ENCODE results near the gene TMEM151B.
A peak's percentile ranks its signal among the peaks of the same experiment; 100 is the strongest.

Gene TMEM151B

GRCh38 chr6:44245912-44246662, 24.2 kb upstream of the TMEM151B start:
- Histone ChIP-seq H3K4me3 (ENCODE audit: low read length, poor library complexity, severe bottlenecking) (peak overlapping the region; percentile 98), H3K36me3 (ENCODE audit: insufficient read depth, low read length) (peaks cover 28% of the 10 kb centered on the region), H3K9me3 (ENCODE audit: insufficient read depth, low read depth, low read length) (no peaks in the 10 kb centered on the region), H3K4me1 (ENCODE audit: insufficient read depth, low read length, poor library complexity, severe bottlenecking) (peaks cover 30% of the 10 kb centered on the region), H3K4me2 (ENCODE audit: low read depth, low read length, poor library complexity, severe bottlenecking) (peak overlapping the region; percentile 96), H3K79me2 (ENCODE audit: insufficient read depth, low read length) (peaks cover 42% of the 10 kb centered on the region), H4K20me1 (ENCODE audit: insufficient read depth, low read length, poor library complexity, severe bottlenecking) (peaks cover 42% of the 10 kb centered on the region), H3K9ac (ENCODE audit: low read depth, low read length, poor library complexity, severe bottlenecking) (peak overlapping the region; percentile 97), H3F3A (ENCODE audit: low read depth) (no peaks in the 10 kb centered on the region), H3K27me3 (ENCODE audit: insufficient read depth, low read length, poor library complexity, severe bottlenecking) (peaks cover 3% of the 10 kb centered on the region), H3K9me2 (replicated peaks; ENCODE audit: low read depth, low read length) (no peaks in the 10 kb centered on the region), H2AFZ (ENCODE audit: low read length) (peak overlapping the region; percentile 98)
- TF ChIP-seq EZH2phosphoT487 (IDR thresholded peaks at IDR 0.05; ENCODE audit: borderline replicate concordance): no peak
- peak; percentile 54 for TF ChIP-seq CTCF (conservative IDR thresholded peaks at IDR 0.05; ENCODE audit: low read length)

- H4K20me1 ChIP-seq (ENCODE audit: insufficient read depth, low read length, poor library complexity, severe bottlenecking): peaks cover 48% of the 10 kb centered on the region
- no peaks in the 10 kb centered on the region for H3K9me2 ChIP-seq (replicated peaks; ENCODE audit: low read depth, low read length)
- H3K36me3 ChIP-seq (ENCODE audit: insufficient read depth, low read length): peaks cover 35% of the 10 kb centered on the region
- H3K9me3 ChIP-seq (ENCODE audit: insufficient read depth, low read depth, low read length): no peaks in the 10 kb centered on the region
- H3K4me3 ChIP-seq (ENCODE audit: low read length, poor library complexity, severe bottlenecking): peak within 1 kb of the TSS; percentile 98
- H2AFZ ChIP-seq (ENCODE audit: low read length): peak within 1 kb of the TSS; percentile 98
- peak within 1 kb of the TSS; percentile 96 for H3K4me2 ChIP-seq (ENCODE audit: low read depth, low read length, poor library complexity, severe bottlenecking)
- H3F3A ChIP-seq (ENCODE audit: low read depth): peaks cover 3% of the 10 kb centered on the region; the same call in 1 of the 2 replicates
- peaks cover 49% of the 10 kb centered on the region for H3K79me2 ChIP-seq (ENCODE audit: insufficient read depth, low read length)
- peak within 1 kb of the TSS; percentile 97 for H3K9ac ChIP-seq (ENCODE audit: low read depth, low read length, poor library complexity, severe bottlenecking)
- no peak for TF ChIP-seq CTCF (conservative IDR thresholded peaks at IDR 0.05; ENCODE audit: low read length)
- no peak for TF ChIP-seq EZH2phosphoT487 (IDR thresholded peaks at IDR 0.05; ENCODE audit: borderline replicate concordance)
- peaks cover 30% of the 10 kb centered on the region for H3K4me1 ChIP-seq (ENCODE audit: insufficient read depth, low read length, poor library complexity, severe bottlenecking)
- peaks cover 3% of the 10 kb centered on the region for H3K27me3 ChIP-seq (ENCODE audit: insufficient read depth, low read length, poor library complexity, severe bottlenecking)
Observed at GRCh38 chr6:44246663-44247337, 23.4 kb upstream of the TMEM151B start, which contains the start of gene HSP90AB1. HSP90AB1 (plus strand) TSS chr6:44247101; CDS start chr6:44248630, 1,529 bp downstream.

- peaks cover 30% of the 10 kb centered on the region for H3K4me1 ChIP-seq (ENCODE audit: insufficient read depth, low read length, poor library complexity, severe bottlenecking)
- peak overlapping the region; percentile 98 for H3K4me3 ChIP-seq (ENCODE audit: low read length, poor library complexity, severe bottlenecking)
- H3K79me2 ChIP-seq (ENCODE audit: insufficient read depth, low read length): peaks cover 56% of the 10 kb centered on the region
- H4K20me1 ChIP-seq (ENCODE audit: insufficient read depth, low read length, poor library complexity, severe bottlenecking): peaks cover 55% of the 10 kb centered on the region
- no peaks in the 10 kb centered on the region for H3K9me3 ChIP-seq (ENCODE audit: insufficient read depth, low read depth, low read length)
- H3K4me2 ChIP-seq (ENCODE audit: low read depth, low read length, poor library complexity, severe bottlenecking): peak overlapping the region; percentile 96
- no peaks in the 10 kb centered on the region for H3K9me2 ChIP-seq (replicated peaks; ENCODE audit: low read depth, low read length)
- H3K9ac ChIP-seq (ENCODE audit: low read depth, low read length, poor library complexity, severe bottlenecking): peak overlapping the region; percentile 97
- H3F3A ChIP-seq (ENCODE audit: low read depth): peaks cover 4% of the 10 kb centered on the region; the same call in 1 of the 2 replicates
- 0 out of 2 replicates have a peak overlapping the region, but pooled peaks have one; percentile 16 for H2AFZ ChIP-seq (ENCODE audit: low read length)
- H3K36me3 ChIP-seq (ENCODE audit: insufficient read depth, low read length): peaks cover 43% of the 10 kb centered on the region
- peaks cover 3% of the 10 kb centered on the region for H3K27me3 ChIP-seq (ENCODE audit: insufficient read depth, low read length, poor library complexity, severe bottlenecking)
- TF ChIP-seq EZH2phosphoT487 (IDR thresholded peaks at IDR 0.05; ENCODE audit: borderline replicate concordance): no peak
- TF ChIP-seq CTCF (conservative IDR thresholded peaks at IDR 0.05; ENCODE audit: low read length): no peak
Observed at GRCh38 chr6:44247338-44248302, 22.6 kb upstream of the TMEM151B start.

Data from Loucy (cell line).